Raji (cell line): ENCODE results near the gene PLCG2.
A peak's percentile ranks its signal among the peaks of the same experiment; 100 is the strongest.

Source experiments
- POLR2A ChIP-seq: IDR thresholded peaks from 2 replicates; pipeline ENCODE4 v1.6.1; 2011; ENCODE audit warnings: low read depth, low read length, control low read depth; ENCODE audit not compliant: insufficient read depth

The PLCG2 gene

DNA sequence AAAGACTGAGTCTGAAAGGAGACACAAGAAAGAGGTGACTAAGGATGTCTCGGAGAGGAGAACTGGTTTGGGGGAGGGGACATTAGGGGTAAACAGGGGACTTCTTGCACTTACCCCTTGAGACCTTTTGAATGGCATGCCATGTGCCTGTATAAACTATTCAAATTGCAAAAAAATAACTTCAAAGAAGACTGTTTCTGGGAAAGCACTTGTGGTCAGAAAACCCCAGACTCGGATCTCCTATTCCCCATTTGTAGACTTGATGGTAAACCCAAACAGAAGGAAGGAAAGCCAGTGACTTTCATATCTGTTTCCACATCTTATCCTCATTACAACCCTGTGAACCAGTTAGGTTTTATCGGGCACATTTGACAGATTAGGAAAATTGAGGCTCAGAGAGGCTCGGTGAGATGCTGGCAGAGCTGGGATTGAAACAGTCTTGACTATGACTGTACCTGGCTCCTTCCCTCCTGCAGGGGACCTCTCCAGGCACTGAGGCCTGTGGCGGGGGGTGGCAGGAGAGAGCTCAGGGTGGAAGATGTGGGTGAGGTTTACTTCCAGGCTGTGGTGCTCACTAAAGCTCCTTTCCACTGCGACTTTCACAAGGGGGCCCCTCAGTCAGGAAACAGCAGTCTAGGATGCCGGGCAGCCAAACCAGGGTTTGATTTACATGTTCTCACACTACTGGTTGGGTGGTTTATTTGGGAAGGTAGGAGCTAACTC, 30.5 kb upstream of the PLCG2 start:
- TF ChIP-seq POLR2A: no peak

DNA sequence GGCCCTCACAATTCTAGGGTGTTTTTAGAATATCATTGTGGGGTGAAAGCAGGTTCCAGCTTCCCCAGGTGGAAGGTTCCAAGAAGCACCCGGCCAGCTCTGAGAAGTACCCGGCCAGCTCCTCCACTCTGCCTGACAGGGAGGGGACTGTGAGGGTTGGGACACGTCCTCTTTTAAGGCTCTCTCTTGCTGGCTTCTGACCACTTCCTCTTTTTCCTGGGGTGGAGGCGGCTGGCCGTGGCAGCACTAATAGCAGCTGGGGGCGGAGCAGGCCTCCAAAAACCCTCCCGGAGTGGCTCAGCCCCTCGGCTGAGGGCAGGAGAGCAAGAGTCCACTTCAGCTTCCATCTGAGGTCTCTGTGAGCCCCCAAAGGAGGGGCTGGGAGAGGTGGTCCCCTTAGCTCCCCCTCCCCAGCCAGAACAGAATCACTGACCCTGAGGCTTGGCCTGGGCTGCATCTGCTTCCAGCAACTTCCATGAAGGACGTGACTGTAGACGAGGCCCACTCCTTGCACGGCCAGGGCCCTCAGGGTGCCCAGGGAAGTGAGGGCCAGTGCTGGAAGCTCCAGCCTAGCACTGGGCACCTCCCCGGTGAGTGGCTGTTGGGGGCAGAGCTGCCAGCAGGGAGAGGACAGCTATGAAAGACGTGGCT, 26.7 kb upstream of the PLCG2 start:
- TF ChIP-seq POLR2A: 0 out of 2 replicates have a peak, but pooled peaks have one; percentile 31

DNA sequence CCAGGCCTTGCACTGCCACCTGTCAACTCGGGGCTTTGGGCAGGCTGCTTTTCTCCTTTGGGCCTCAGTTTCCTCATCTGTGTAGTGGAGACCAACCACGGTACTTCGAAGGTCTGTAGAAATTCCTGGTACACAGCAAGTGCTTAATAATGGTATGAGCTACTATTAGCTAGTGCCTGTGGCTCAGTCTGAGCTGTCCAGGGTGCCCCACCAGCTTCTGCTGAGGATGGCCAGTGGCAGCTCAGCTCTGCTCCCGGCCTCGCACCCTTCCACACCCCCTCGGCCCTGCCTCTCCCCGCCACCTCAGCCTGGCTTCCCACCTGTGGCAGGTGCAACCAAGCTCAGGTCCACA, 26.2 kb upstream of the PLCG2 start:
- TF ChIP-seq POLR2A: no peak

- TF ChIP-seq POLR2A: no peak
Observed at GRCh38 chr16:81754858-81755257, 24.2 kb upstream of the PLCG2 start.

DNA sequence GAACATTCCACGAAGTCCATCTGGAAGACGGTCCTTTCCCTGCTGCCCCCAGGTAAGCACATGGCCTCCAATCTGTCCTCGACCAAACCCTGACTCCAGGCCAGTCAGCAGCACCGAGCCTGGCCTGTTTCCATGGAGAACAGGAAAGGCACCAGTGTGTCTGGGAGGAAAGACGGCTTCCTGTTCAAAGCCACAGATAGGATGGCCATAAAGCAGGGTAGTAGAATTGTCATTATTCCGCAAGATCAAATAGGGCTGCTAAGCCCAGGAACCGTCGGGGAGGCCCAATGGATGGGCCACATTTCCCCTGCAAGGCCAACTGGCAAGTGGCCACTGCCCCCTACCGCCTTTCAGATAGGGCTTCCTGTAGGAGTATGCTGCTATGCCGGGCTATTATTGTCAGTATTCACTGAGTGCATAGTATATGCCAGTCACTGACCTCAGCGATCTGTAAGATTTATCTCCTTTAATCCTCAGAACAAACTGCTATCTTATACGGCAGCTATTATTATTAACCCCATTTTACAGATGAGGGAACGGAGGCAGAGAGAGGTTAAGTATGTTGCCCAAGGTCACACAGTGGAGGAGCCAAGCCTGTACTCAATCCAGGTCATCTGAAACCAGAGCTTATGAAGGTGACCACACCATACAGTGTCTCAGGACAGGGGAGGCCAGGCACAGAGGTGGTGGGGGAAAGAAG, 23.0 kb upstream of the PLCG2 start:
- TF ChIP-seq POLR2A: no peak

- TF ChIP-seq POLR2A: no peak
Observed at GRCh38 chr16:81756615-81757356, 22.3 kb upstream of the PLCG2 start.

DNA sequence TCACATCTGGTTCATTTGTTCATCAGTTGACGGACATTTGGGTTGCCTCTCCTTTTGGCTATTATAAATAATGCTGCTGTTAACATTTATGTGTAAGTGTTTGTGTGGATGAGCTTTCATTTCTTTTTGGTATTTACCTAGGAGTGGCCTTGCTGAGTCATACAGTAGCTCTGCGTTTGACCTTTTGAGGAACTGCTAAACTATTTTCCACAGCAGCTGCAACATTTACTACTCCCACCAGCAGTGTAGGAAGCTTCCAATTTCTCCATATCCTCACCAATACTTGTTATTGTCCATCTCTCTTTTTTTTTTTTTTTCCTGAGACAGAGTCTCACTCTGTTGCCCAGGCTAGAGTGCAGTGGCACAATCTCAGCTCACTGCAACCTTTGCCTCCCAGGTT, 20.7 kb upstream of the PLCG2 start:
- TF ChIP-seq POLR2A: no peak

DNA sequence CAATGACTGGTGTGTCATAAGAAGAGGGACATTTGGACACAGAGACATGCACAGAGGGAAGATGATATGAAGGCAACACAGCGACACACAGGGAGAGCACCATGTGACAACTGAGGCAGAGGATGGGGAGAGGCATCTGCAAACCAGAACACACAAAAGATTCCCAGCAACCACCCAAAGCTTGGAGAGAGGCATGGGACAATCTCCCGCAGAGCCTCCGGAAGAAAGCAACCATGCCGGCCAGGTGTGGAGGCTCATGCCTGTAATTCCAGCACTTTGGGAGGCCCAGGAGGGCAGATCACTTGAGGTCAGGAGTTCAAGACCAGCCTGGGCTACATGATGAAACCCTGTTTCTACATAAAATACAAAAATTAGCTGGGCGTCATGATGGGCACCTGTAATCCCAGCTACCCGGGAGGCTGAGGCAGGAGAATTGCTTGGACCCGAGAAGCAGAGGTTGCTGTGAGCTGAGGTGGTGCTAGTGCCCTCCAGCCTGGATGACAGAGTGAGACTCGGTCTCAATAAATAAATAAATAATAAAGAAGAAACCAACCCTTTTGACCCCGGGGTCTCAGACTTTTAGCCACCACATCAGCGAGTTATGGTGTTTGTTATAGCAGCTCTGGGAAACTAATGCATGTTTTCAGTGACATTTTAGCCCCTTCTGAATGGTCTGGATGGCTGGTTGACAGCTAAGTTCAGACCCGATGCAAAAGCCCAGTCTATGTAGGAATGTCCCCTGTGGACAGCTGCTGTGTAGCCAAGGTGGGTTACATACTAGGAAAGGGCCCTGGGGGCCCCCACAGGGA, 13.8 kb upstream of the PLCG2 start:
- no peak for TF ChIP-seq POLR2A

DNA sequence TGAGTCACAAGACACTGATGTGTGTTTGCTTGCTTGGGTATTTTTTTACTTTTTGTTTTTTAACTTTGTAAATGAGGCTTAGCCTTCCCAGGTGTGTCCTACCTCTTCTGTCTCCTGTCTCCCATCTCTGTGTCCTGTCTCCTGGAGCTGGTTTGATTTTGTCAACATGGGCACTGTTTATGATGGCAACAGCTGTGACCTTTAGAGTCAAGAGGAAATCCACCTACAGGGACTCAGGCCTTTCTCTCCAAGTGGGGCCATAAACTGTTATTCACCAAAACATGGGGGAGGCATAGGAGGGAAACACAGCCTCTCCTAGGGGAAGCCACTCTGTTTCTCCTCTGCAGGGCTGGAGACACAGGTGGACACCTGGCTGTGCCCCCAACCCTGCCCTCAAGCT, 13.1 kb upstream of the PLCG2 start:
- no peak for TF ChIP-seq POLR2A

DNA sequence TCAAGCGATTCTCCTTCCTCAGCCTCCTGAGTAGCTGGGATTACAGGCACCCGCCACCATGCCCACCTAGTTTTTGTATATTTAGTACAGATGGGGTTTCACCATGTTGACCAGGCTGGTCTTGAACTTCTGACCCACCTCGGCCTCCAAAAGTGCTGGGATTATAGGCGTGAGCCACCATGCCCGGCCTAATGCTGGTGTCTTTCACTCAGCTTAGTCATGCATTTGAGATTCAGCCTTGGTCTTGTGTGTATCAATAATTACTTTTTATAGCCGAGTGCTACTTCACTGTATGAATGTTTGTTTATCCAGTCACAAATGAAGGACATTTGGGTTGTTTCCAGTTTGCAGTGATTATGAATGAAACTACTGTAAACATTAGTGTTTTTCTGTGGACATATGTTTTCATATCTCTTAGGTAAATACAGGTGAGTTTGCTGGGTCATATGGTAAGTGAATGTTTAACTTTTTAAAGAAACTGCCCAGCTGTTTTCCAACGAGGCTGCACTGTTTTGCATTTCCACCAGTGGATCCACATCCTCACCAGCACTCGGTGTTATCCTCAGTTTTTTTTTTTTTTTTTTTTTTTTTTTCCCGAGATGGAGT, 11.0 kb upstream of the PLCG2 start:
- no peak for TF ChIP-seq POLR2A

DNA sequence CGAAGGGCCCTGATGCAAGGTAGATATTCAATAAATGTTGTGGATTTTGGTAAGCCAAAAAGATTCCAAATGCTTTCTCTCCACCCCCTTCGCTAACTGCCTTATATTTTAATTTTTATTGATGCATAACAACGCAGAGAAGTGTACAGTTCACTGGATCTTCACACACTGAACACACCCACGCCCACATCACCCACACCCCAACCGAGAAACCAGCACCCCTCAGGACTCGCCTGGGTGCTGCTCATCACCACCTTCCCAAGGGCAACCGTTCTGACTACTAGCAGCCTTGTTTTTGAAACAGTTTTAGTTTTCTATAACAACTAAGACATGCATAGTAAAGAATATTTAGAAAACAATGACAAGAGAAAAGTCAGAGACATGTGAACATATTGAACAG, 9.1 kb upstream of the PLCG2 start:
- TF ChIP-seq POLR2A: no peak

GRCh38 chr16:81774348-81774747, 4.7 kb upstream of the PLCG2 start:
- TF ChIP-seq POLR2A: no peak

DNA sequence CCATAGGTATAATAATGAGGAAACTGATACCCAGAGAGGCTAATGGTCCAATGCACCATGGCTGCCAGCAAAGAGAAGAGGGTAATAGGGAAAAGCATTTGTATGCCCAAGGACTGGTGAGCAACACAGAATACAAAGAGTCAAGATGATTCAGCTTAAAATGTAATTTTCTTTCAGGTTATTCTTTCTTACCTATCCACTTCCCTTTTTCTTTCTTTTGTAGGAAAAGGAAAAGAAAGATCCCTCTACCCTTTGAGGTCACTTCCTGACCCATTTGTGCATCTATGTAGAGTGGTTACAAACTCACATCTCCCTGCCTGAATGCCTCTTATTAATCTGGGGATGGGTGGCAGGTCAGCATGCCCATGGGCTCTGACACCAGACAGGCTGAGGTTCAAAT, 3.5 kb upstream of the PLCG2 start:
- TF ChIP-seq POLR2A: no peak

GRCh38 chr16:81778231-81778630, 860 bp upstream of the PLCG2 start:
- TF ChIP-seq POLR2A: no peak
